DND-41 (cell line): Measurements from ENCODE around the gene DOCK6.

ENCODE experiments used
- CTCF ChIP-seq: IDR thresholded peaks from 2 replicates; pipeline ENCODE4 v1.5.1; 2012; ENCODE audit warnings: borderline replicate concordance, low read length, moderate library complexity, mild to moderate bottlenecking; ENCODE audit not compliant: poor library complexity, severe bottlenecking; ENCODE audit errors: extremely low read depth
- EZH2 ChIP-seq: IDR thresholded peaks from 3 replicates; pipeline ENCODE4 v1.6.1; 2012; ENCODE audit warnings: borderline replicate concordance, low read depth, mild to moderate bottlenecking, moderate library complexity, low read length, inconsistent platforms; ENCODE audit not compliant: severe bottlenecking

GRCh38 chr19:11300811-11301120, 38.4 kb upstream of the DOCK6 start:
- TF ChIP-seq CTCF = no peak
- no peak for TF ChIP-seq EZH2
